Panc1 (cell line): Measurements from ENCODE around the gene SCN7A. TPM values are rescaled to one million over a fixed set of nuclear protein-coding genes. Genes with fewer than 3 reads are reported as not detected.

Experiments
- ATAC-seq: fragments of 200-7000 bp; cut with Tn5 transposase; 2 replicates; pipeline ENCODE4 v1.9.1; 2020; ENCODE audit warnings: mild to moderate bottlenecking, moderate library complexity
- BruUV-seq: library from RNA; stranded (reverse); fragments of 400-500 nt; replicated peaks from 2 replicates; lab custom pipeline; 2021; lab: Mats Ljungman, UMichigan
- CTCF ChIA-PET: fragments of 300-600 bp; sonication (Branson Sonifier 250); formaldehyde crosslinking; loops from one replicate; lab custom pipeline; 2022; ENCODE audit warnings: antibody characterized with exemption; lab: Charles Lee
- POLR2A ChIA-PET: fragments of 300-600 bp; sonication (Branson Sonifier 250); formaldehyde crosslinking; loops from one replicate; lab custom pipeline; 2022; ENCODE audit warnings: antibody characterized with exemption; lab: Charles Lee
- DNase-seq: peaks from one replicate; pipeline ENCODE4 v3.0.0-alpha.2; 2010; ENCODE audit warnings: low read depth, low spot score
- H3K27ac ChIP-seq: 2 replicates; pipeline ENCODE4 v1.5.1; 2011; ENCODE audit warnings: mild to moderate bottlenecking, low read length, inconsistent platforms
- H3K27me3 ChIP-seq: fragments of 200-500 bp; sonication (Bioruptor generic); 2 replicates; pipeline ENCODE4 v1.6.0; 2014; ENCODE audit warnings: low read length, inconsistent platforms; ENCODE audit not compliant: control insufficient read depth, insufficient read depth
- H3K36me3 ChIP-seq: fragments of 200-500 bp; sonication (Bioruptor generic); 2 replicates; pipeline ENCODE4 v1.5.1; 2014; ENCODE audit warnings: inconsistent platforms, mild to moderate bottlenecking, low read length, moderate library complexity; ENCODE audit not compliant: control insufficient read depth, insufficient read depth
- H3K4me1 ChIP-seq: 2 replicates; pipeline ENCODE4 v1.5.1; 2011; ENCODE audit warnings: inconsistent platforms, mild to moderate bottlenecking, low read length, moderate library complexity; ENCODE audit not compliant: control insufficient read depth, insufficient read depth
- H3K4me3 ChIP-seq, 2 experiments: 2 replicates each; pipeline ENCODE4 v1.5.1; 2011 to 2012; ENCODE audit warnings: low read depth in 2 of 2, low read length in 2 of 2, mild to moderate bottlenecking in 2 of 2, inconsistent platforms in 1 of 2, moderate library complexity in 1 of 2
- H3K9me3 ChIP-seq: fragments of 200-500 bp; sonication (Bioruptor generic); 2 replicates; pipeline ENCODE4 v1.5.1; 2014; ENCODE audit warnings: low read depth, mild to moderate bottlenecking, inconsistent platforms, low read length, moderate library complexity; ENCODE audit not compliant: control insufficient read depth, insufficient read depth
- POLR2AphosphoS5 ChIP-seq: IDR thresholded peaks from 2 replicates; pipeline ENCODE4 v1.6.1; 2012; ENCODE audit warnings: mild to moderate bottlenecking, low read depth, low read length, moderate library complexity
- SIN3A ChIP-seq: IDR thresholded peaks from 2 replicates; pipeline ENCODE4 v1.6.1; 2012; ENCODE audit warnings: low read depth, mild to moderate bottlenecking, low read length, moderate library complexity, borderline replicate concordance; ENCODE audit not compliant: insufficient read depth
- TCF7L2 ChIP-seq: IDR thresholded peaks from 2 replicates; pipeline ENCODE4 v1.6.1; 2011; ENCODE audit warnings: mild to moderate bottlenecking, low read depth, low read length, inconsistent platforms
- in situ Hi-C: cut with HindIII; loops from 2 replicates; pipeline ENCODE4 v1.10.0; 2016; ENCODE audit warnings: low sequenced_read_pairs, low pct_unique_long_range_greater_than_20kb
- intact Hi-C: fragments of 100-400 bp; cut with micrococcal nuclease; formaldehyde crosslinking; loops from one replicate; pipeline ENCODE4 v1.10.0; 2022; ENCODE audit not compliant: unreplicated experiment
- total RNA-seq: library from RNA; stranded (reverse); gene quantifications from one replicate; pipeline ENCODE4 v1.2.1, GENCODE V29; 2021; ENCODE audit not compliant: unreplicated experiment
- TF ChIP-seq, protein P1 (sequence below): fragments of 450-650 bp; IDR thresholded peaks from 2 replicates; pipeline ENCODE4 v1.5.1; 2017; ENCODE audit warnings: mild to moderate bottlenecking
- TF ChIP-seq, protein P2 (sequence below), 2 experiments: IDR thresholded peaks; 2 replicates each; pipeline ENCODE4 v1.6.1; 2011 to 2012; ENCODE audit warnings: low read depth in 2 of 2, control low read depth in 1 of 2, low read length in 1 of 2, mild to moderate bottlenecking in 1 of 2, moderate library complexity in 1 of 2; ENCODE audit not compliant: insufficient read depth in 1 of 2

Gene SCN7A
- total RNA-seq, 1 experiment from 2014 or later, result 0.03 TPM

DNA sequence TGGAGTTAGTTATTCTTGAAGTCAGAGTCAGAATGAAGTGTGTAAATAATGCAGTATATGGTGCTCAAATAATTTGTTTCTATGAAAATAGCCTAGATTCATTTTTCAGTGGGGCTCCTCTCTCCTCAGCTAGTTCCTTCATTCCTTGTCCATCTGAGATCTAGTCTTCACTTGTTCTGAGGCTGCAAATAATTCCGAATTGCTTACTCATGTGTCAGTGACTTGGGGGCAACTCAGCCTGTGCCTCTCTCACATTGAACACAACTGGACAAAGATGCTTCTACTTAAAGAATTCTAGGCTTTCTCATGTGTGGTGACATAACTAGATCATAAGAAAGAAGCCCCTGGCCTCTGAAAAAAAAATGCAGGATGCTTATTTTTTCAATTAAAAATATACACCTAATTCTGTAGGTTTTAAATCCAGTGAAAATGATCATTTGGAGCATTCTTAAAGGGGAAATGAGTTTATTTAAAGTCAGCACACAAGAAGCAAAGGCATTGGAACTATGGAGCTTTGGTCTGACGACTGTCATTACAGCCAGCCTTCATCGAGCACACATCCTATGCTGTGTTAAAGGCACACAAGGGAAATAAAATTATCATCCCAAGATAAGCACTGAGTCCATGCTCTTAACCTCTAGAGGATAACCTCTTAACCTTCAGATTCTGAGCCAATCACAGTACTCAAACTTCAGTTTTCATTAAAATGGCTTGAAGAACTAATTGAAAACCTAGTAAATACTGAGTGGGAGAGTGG is 24.8 kb upstream of the SCN7A start:
- ChIA-PET CTCF (no interaction called here), POLR2A (no interaction called here)
- in situ Hi-C loops (no loop called here), intact Hi-C loops (loop anchor here (5.0 to 10.0 kb wide), 2 partner anchors 157 to 344 kb away; no protein-coding TSS in a partner anchor)
- H3K36me3 ChIP-seq, result no peaks in the 10 kb centered on the region
- H3K27ac ChIP-seq, result no peak overlapping the region
- H3K4me1 ChIP-seq, result no peaks in the 10 kb centered on the region
- TF ChIP-seq, protein P1, sequence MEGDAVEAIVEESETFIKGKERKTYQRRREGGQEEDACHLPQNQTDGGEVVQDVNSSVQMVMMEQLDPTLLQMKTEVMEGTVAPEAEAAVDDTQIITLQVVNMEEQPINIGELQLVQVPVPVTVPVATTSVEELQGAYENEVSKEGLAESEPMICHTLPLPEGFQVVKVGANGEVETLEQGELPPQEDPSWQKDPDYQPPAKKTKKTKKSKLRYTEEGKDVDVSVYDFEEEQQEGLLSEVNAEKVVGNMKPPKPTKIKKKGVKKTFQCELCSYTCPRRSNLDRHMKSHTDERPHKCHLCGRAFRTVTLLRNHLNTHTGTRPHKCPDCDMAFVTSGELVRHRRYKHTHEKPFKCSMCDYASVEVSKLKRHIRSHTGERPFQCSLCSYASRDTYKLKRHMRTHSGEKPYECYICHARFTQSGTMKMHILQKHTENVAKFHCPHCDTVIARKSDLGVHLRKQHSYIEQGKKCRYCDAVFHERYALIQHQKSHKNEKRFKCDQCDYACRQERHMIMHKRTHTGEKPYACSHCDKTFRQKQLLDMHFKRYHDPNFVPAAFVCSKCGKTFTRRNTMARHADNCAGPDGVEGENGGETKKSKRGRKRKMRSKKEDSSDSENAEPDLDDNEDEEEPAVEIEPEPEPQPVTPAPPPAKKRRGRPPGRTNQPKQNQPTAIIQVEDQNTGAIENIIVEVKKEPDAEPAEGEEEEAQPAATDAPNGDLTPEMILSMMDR, result no peak
- TF ChIP-seq, protein P2, sequence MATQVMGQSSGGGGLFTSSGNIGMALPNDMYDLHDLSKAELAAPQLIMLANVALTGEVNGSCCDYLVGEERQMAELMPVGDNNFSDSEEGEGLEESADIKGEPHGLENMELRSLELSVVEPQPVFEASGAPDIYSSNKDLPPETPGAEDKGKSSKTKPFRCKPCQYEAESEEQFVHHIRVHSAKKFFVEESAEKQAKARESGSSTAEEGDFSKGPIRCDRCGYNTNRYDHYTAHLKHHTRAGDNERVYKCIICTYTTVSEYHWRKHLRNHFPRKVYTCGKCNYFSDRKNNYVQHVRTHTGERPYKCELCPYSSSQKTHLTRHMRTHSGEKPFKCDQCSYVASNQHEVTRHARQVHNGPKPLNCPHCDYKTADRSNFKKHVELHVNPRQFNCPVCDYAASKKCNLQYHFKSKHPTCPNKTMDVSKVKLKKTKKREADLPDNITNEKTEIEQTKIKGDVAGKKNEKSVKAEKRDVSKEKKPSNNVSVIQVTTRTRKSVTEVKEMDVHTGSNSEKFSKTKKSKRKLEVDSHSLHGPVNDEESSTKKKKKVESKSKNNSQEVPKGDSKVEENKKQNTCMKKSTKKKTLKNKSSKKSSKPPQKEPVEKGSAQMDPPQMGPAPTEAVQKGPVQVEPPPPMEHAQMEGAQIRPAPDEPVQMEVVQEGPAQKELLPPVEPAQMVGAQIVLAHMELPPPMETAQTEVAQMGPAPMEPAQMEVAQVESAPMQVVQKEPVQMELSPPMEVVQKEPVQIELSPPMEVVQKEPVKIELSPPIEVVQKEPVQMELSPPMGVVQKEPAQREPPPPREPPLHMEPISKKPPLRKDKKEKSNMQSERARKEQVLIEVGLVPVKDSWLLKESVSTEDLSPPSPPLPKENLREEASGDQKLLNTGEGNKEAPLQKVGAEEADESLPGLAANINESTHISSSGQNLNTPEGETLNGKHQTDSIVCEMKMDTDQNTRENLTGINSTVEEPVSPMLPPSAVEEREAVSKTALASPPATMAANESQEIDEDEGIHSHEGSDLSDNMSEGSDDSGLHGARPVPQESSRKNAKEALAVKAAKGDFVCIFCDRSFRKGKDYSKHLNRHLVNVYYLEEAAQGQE (IDR thresholded peaks at IDR 0.05; ENCODE audit: insufficient read depth in 1 of 2, low read depth in 2 of 2, low read length in 1 of 2), result no peak
- no peak for TF ChIP-seq POLR2AphosphoS5
- TF ChIP-seq TCF7L2, result no peak
- TF ChIP-seq SIN3A, result no peak
- BruUV-seq, result no TSS peak
- ATAC-seq, result no peak
- H3K4me3 ChIP-seq, result no peak overlapping the region
- DNase-seq, result no peak
- no peaks in the 10 kb centered on the region for H3K27me3 ChIP-seq
- no peaks in the 10 kb centered on the region for H3K9me3 ChIP-seq

DNA sequence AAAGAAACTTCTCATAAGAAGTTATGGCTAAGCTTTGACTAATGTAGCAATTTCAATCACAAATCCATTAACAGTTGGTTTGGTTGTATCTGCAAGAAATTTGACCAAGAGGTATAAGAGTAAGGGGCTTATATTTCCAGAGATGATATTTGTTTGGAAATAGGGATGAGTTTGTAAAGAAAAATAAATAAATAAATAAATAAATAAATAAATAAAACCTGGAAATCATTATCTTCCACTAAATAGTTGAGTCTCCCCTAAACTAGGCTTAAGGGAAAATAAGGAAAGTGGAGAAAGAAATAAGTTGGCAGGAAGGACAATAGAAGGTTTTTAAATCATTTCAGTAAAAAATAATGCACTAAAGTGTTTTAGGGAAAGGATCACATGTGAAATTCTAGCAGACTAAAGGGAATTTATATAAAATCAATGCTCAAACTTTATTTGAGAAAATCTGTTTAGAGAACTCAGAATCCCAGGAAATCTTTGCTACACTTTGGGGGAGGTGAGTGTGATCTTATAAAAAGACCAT is 23.5 kb upstream of the SCN7A start:
- Histone ChIP-seq H3K4me3 (no peak overlapping the region), H3K27me3 (no peaks in the 10 kb centered on the region), H3K9me3 (no peaks in the 10 kb centered on the region), H3K27ac (no peak overlapping the region), H3K4me1 (no peaks in the 10 kb centered on the region), H3K36me3 (no peaks in the 10 kb centered on the region)
- ChIA-PET CTCF (no interaction called here), POLR2A (no interaction called here)
- TF ChIP-seq, protein P2 (IDR thresholded peaks at IDR 0.05; ENCODE audit: insufficient read depth in 1 of 2, low read depth in 2 of 2, low read length in 1 of 2), result no peak
- TF ChIP-seq SIN3A, result no peak
- TF ChIP-seq POLR2AphosphoS5, result no peak
- no peak for TF ChIP-seq TCF7L2
- TF ChIP-seq, protein P1, result no peak
- intact Hi-C loops (loop anchor here (5.0 to 10.0 kb wide), 2 partner anchors 155 to 343 kb away; no protein-coding TSS in a partner anchor), in situ Hi-C loops (no loop called here)
- no peak for ATAC-seq
- no TSS peak for BruUV-seq
- DNase-seq, result no peak
